Measurements from ENCODE around the gene TMEM26.
"Not testable (repeated sequence)": the region's sequence is repeated elsewhere in the genome, so short reads cannot be mapped to it uniquely, and the experiment has no call there.

The TMEM26 gene

GRCh38 chr10:61400524-61400923 is 52.7 kb downstream of the TMEM26 start:
- H3K4me1 Mint-ChIP-seq = peaks cover 9 to 15% of the 10 kb centered on the region in 2 donors
- H3K27me3 Mint-ChIP-seq = no peaks in the 10 kb centered on the region
- no peak for DNase-seq
- no peak overlapping the region for H3K4me3 Mint-ChIP-seq
- H3K9me3 Mint-ChIP-seq = peaks cover 1 to 4% of the 10 kb centered on the region in 2 donors
- no peak for ATAC-seq (replicated peaks)
- H3K27ac Mint-ChIP-seq = no peak overlapping the region
- peaks cover 2 to 4% of the 10 kb centered on the region in 2 donors for H3K36me3 Mint-ChIP-seq

DNA sequence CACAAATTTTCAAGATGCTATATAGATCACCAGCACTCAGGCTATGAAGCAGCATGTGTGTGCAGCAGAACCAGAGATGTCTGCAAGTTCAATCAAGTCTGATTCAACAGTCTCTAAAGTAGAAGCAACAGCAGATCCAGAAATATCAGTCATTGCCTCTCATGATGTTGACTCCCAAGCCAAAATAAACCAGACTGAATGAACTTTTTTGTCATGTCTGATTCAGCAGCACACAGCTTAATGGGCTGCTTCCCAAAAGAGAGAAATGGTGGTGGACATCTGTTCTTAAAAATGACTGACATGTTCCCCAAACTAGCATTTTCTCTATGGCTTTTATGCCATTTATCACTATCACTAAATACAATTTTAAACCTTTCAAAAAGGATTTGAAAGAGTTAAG is 53.8 kb downstream of the TMEM26 start:
- Mint-ChIP-seq H3K4me1 (peaks cover 9 to 15% of the 10 kb centered on the region in 2 donors), H3K9me3 (peaks cover 1 to 4% of the 10 kb centered on the region in 2 donors), H3K4me3 (no peak overlapping the region), H3K27ac (no peak overlapping the region), H3K36me3 (peaks cover 2 to 4% of the 10 kb centered on the region in 2 donors), H3K27me3 (no peaks in the 10 kb centered on the region)
- DNase-seq = no peak
- ATAC-seq (replicated peaks) = no peak

DNA sequence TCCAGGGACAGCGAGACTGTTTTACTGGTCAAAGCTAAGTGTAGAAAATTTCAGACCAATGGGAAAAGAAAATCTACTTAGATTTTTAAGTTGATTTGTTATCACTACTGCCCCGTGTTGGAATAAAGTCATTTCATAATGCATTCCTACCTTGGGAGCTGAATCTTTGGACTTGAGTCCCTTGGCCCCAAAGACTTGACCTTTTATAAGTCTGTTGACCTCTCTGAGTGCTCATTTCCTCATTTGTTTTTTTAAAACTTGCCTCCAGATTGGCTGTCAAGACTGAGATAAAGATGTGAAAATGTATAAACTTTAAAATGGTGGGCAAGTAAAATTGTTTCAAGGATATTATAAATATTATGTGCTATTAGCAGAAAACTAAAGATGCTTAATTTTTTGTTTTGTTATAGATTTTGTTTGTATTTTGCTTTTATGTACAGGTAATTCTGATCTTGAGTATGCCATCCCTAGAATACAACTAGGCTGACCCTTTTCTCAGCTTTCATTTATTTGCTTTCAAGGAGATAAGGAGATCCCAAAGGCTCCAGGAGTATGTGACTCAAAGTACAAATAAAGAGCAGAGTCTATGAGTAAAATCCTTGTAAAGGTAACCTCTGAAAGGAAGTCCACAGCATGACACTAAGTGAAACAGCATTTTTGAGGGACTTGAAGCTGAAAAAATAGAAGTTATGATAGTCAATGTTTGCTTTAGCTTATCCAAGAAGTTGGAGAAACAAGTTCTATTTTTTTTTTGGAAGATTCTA is 54.6 kb downstream of the TMEM26 start:
- H3K36me3 Mint-ChIP-seq = peaks cover 2 to 4% of the 10 kb centered on the region in 2 donors
- H3K4me3 Mint-ChIP-seq = no peak overlapping the region
- no peak for DNase-seq
- no peak overlapping the region for H3K27ac Mint-ChIP-seq
- H3K4me1 Mint-ChIP-seq = peaks cover 9 to 12% of the 10 kb centered on the region in 2 donors
- ATAC-seq (replicated peaks) = no peak
- peaks cover 3 to 4% of the 10 kb centered on the region in 2 donors for H3K9me3 Mint-ChIP-seq
- no peaks in the 10 kb centered on the region for H3K27me3 Mint-ChIP-seq

- peaks cover 9 to 11% of the 10 kb centered on the region in 2 donors for H3K4me1 Mint-ChIP-seq
- H3K27me3 Mint-ChIP-seq = no peaks in the 10 kb centered on the region
- no peak overlapping the region for H3K27ac Mint-ChIP-seq
- ATAC-seq (replicated peaks) (peak; percentile 67 to 80), DNase-seq (no peak)
- H3K4me3 Mint-ChIP-seq = peak overlapping the region; percentile 39 to 46
- peaks cover 2 to 4% of the 10 kb centered on the region in 2 donors for H3K36me3 Mint-ChIP-seq
- peaks cover 6 to 10% of the 10 kb centered on the region in 2 donors for H3K9me3 Mint-ChIP-seq
These were observed 55.8 kb downstream of the TMEM26 start for GRCh38 chr10:61397175-61397986.

DNA sequence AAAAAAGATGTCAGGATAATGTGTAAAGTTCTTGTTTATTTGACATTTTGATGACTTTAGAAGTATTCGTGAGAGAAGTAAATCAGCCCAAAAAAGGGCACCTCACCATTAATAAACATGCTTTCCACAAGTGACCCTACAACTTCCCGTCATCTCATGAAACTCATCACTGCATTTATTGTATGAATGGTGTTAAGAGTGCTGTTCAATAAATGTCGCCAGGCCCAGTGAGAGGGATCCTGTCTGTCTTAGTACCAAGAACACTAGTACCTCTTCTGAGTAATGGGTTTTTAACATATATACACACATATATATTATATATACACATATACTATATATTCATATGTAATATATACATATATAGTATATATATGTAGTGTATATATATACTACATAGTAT is 61.9 kb downstream of the TMEM26 start:
- Mint-ChIP-seq H3K4me1 (peaks cover 0 to 2% of the 10 kb centered on the region in 2 donors), H3K27ac (no peak overlapping the region), H3K4me3 (no peak overlapping the region), H3K27me3 (peaks cover 3 to 9% of the 10 kb centered on the region in 2 donors), H3K9me3 (peaks cover 5 to 6% of the 10 kb centered on the region in 2 donors), H3K36me3 (no peaks in the 10 kb centered on the region)
- DNase-seq (no peak), ATAC-seq (replicated peaks) (peak; percentile 54 to 68)

DNA sequence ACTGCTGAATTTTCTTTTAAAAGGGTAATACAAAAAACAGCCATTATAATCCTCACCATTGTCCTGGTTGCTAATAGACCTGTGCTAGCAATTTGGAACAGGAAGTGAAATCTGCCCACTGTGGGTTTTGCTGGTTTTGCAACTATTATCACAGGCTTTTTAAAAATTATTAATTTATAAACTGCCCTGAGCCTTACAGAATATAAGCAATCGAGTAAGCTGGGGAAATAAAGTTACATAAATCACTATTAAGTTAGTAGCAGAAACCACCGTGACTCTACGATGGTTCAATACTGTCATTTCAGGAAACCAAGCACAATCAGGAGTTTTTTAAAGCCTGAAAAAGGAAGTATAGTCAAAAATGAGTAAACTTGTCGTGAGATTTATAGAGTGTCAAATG is 62.3 kb downstream of the TMEM26 start:
- Mint-ChIP-seq H3K9me3 (peaks cover 5 to 6% of the 10 kb centered on the region in 2 donors), H3K4me1 (peaks cover 0 to 2% of the 10 kb centered on the region in 2 donors), H3K27ac (no peak overlapping the region), H3K27me3 (peaks cover 6 to 9% of the 10 kb centered on the region in 2 donors), H3K36me3 (no peaks in the 10 kb centered on the region), H3K4me3 (no peak overlapping the region)
- ATAC-seq (replicated peaks) (peak; percentile 88 to 94), DNase-seq (no peak)

- Mint-ChIP-seq H3K4me3 (no peak overlapping the region), H3K9me3 (peaks cover 5 to 6% of the 10 kb centered on the region in 2 donors), H3K27me3 (peaks cover 9% of the 10 kb centered on the region in 2 donors), H3K27ac (no peak overlapping the region), H3K36me3 (no peaks in the 10 kb centered on the region), H3K4me1 (peaks cover 0 to 2% of the 10 kb centered on the region in 2 donors)
- no peak for ATAC-seq (replicated peaks)
- DNase-seq = no peak
These were observed 63.3 kb downstream of the TMEM26 start for GRCh38 chr10:61389887-61390286.

- not testable (repeated sequence) for H3K27ac Mint-ChIP-seq; ATAC-seq (replicated peaks); DNase-seq; H3K36me3 Mint-ChIP-seq; H3K27me3 Mint-ChIP-seq; H3K4me1 Mint-ChIP-seq; H3K4me3 Mint-ChIP-seq; H3K9me3 Mint-ChIP-seq
These were observed 64.2 kb downstream of the TMEM26 start for GRCh38 chr10:61388986-61389385.

GRCh38 chr10:61385231-61386001 is 67.8 kb downstream of the TMEM26 start:
- Mint-ChIP-seq H3K4me3 (no peak overlapping the region), H3K36me3 (no peaks in the 10 kb centered on the region), H3K9me3 (peaks cover 0 to 3% of the 10 kb centered on the region in 2 donors), H3K4me1 (no peaks in the 10 kb centered on the region), H3K27ac (no peak overlapping the region), H3K27me3 (peaks cover 9% of the 10 kb centered on the region in 2 donors)
- DNase-seq (no peak), ATAC-seq (replicated peaks) (no peak)

DNA sequence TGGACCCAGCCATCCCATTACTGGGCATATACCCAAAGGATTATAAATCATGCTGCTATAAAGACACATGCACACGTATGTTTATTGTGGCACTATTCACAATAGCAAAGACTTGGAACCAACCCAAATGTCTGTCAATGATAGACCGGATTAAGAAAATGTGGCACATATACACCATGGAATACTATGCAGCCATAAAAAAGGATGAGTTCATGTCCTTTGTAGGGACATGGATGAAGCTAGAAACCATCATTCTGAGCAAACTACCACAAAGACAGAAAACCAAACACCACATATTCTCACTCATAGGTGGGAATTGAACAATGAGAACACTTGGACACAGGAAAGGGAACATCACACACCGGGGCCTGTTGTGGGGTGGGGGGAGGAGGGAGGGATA is 72.0 kb downstream of the TMEM26 start:
- not testable (repeated sequence) for H3K9me3 Mint-ChIP-seq; H3K4me1 Mint-ChIP-seq; H3K36me3 Mint-ChIP-seq; H3K27ac Mint-ChIP-seq; ATAC-seq (replicated peaks); H3K4me3 Mint-ChIP-seq; DNase-seq
- H3K27me3 Mint-ChIP-seq = peaks cover 18 to 20% of the 10 kb centered on the region in 2 donors

DNA sequence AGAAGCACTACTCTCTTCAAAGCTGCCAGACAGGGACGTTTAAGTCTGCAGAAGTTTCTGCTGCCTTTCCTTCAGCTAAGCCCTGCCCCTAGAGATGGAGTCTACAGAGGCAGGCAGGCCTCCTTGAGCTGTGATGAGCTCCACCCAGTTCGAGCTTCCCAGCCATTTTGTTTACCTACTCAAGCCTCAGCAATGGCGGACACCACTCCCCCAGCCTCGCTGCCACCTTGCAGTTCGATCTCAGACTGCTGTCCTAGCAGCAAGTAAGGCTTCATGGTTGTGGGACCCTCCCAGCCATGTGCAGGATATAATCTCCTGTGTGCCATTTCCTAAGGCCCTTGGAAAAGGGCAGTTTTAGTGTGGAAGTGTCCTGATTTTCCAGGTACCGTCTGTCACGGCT is 74.3 kb downstream of the TMEM26 start:
- peaks cover 12 to 22% of the 10 kb centered on the region in 2 donors for H3K9me3 Mint-ChIP-seq
- ATAC-seq (replicated peaks) = no peak
- H3K4me1 Mint-ChIP-seq = no peaks in the 10 kb centered on the region
- H3K36me3 Mint-ChIP-seq = peaks cover 0 to 2% of the 10 kb centered on the region in 2 donors
- no peak overlapping the region for H3K4me3 Mint-ChIP-seq
- peaks cover 17 to 38% of the 10 kb centered on the region in 2 donors for H3K27me3 Mint-ChIP-seq
- DNase-seq = no peak
- H3K27ac Mint-ChIP-seq = no peak overlapping the region

DNA sequence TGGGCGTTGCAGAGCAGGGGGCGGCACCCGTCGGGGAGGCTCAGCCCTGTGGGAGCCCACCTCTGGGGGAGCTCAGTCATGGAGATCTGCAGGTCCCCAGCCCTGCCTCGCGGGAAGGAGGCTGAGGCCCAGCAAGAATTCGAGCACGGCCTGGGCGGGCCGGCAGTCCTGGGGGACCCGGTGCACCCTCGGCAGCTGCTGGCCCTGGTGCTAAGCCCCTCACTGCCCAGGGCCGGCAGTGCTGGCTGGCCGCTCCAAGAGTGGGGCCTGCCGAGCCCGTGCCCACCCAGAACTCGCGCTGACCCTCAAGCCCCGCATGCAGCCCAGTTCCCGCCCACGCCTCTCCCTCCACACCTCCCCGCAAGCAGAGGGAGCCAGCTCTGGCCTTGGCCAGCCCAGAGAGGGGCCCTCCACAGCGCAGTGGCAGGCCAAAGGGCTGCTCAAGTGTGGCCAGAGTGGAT is 76.2 kb downstream of the TMEM26 start:
- H3K4me3 Mint-ChIP-seq = no peak overlapping the region
- no peaks in the 10 kb centered on the region for H3K4me1 Mint-ChIP-seq
- peaks cover 12 to 24% of the 10 kb centered on the region in 2 donors for H3K9me3 Mint-ChIP-seq
- peaks cover 0 to 2% of the 10 kb centered on the region in 2 donors for H3K36me3 Mint-ChIP-seq
- peaks cover 17 to 42% of the 10 kb centered on the region in 2 donors for H3K27me3 Mint-ChIP-seq
- ATAC-seq (replicated peaks) = no peak
- no peak for DNase-seq
- no peak overlapping the region for H3K27ac Mint-ChIP-seq

GRCh38 chr10:61376377-61376776 is 76.8 kb downstream of the TMEM26 start:
- no peaks in the 10 kb centered on the region for H3K4me1 Mint-ChIP-seq
- ATAC-seq (replicated peaks) = no peak

GRCh38 chr10:61366365-61366764 is 86.8 kb downstream of the TMEM26 start:
- peaks cover 0 to 3% of the 10 kb centered on the region in 2 donors for H3K27me3 Mint-ChIP-seq
- no peaks in the 10 kb centered on the region for H3K4me1 Mint-ChIP-seq
- H3K9me3 Mint-ChIP-seq = no peaks in the 10 kb centered on the region
- no peak overlapping the region for H3K4me3 Mint-ChIP-seq
- no peak for ATAC-seq (replicated peaks)
- no peak overlapping the region for H3K27ac Mint-ChIP-seq
- no peaks in the 10 kb centered on the region for H3K36me3 Mint-ChIP-seq
- no peak for DNase-seq

More at GRCh38 chr10:61376377-61376776, 76.8 kb downstream of the TMEM26 start:
- H3K27ac Mint-ChIP-seq = no peak overlapping the region
- peaks cover 17 to 42% of the 10 kb centered on the region in 2 donors for H3K27me3 Mint-ChIP-seq
- no peak for DNase-seq
- H3K4me3 Mint-ChIP-seq = no peak overlapping the region
- H3K9me3 Mint-ChIP-seq = peaks cover 12 to 24% of the 10 kb centered on the region in 2 donors
- peaks cover 0 to 2% of the 10 kb centered on the region in 2 donors for H3K36me3 Mint-ChIP-seq

Measured in stimulated activated naive B cell treated with anti-CD40 and anti-IgM and Interleukin-4, amounts not matched to agents 10 μg/mL and 1 μg/mL and 100 μg/mL, for 72 hours (primary cell).